Measurements from ENCODE around the gene ADCYAP1R1. TPM values are rescaled to one million over a fixed set of nuclear protein-coding genes. Genes with fewer than 3 reads are reported as not detected.

Gene ADCYAP1R1
- total RNA-seq, 1 experiment from 2014 or later, result not detected

- no peak for DNase-seq (ENCODE audit: low read depth)
These were observed 32.1 kb downstream of the ADCYAP1R1 start for GRCh38 chr7:31084226-31084625.

GRCh38 chr7:31087351-31087750 lies 35.2 kb downstream of the ADCYAP1R1 start:
- DNase-seq (ENCODE audit: low read depth), result no peak

GRCh38 chr7:31091924-31092434 lies 39.9 kb downstream of the ADCYAP1R1 start:
- DNase-seq (ENCODE audit: low read depth), result no peak

GRCh38 chr7:31092606-31093005 lies 40.5 kb downstream of the ADCYAP1R1 start:
- DNase-seq (ENCODE audit: low read depth), result no peak

- DNase-seq (ENCODE audit: low read depth), result no peak
These were observed 41.2 kb downstream of the ADCYAP1R1 start for GRCh38 chr7:31093282-31093681.

- DNase-seq (ENCODE audit: low read depth), result no peak
These were observed 42.2 kb downstream of the ADCYAP1R1 start for GRCh38 chr7:31094271-31094670.

- DNase-seq (ENCODE audit: low read depth), result no peak
These were observed 43.4 kb downstream of the ADCYAP1R1 start for GRCh38 chr7:31095286-31096197.

- DNase-seq (ENCODE audit: low read depth), result no peak
These were observed 44.2 kb downstream of the ADCYAP1R1 start for GRCh38 chr7:31096198-31096876.

GRCh38 chr7:31096877-31097258 lies 44.8 kb downstream of the ADCYAP1R1 start:
- DNase-seq (ENCODE audit: low read depth), result no peak

GRCh38 chr7:31098642-31099360 lies 46.7 kb downstream of the ADCYAP1R1 start:
- no peak for DNase-seq (ENCODE audit: low read depth)

GRCh38 chr7:31099451-31100444 lies 47.6 kb downstream of the ADCYAP1R1 start:
- DNase-seq (ENCODE audit: low read depth), result no peak

GRCh38 chr7:31100445-31100844 lies 48.3 kb downstream of the ADCYAP1R1 start:
- peak; percentile 62 for DNase-seq (ENCODE audit: low read depth)

GRCh38 chr7:31100871-31101270 lies 48.8 kb downstream of the ADCYAP1R1 start:
- no peak for DNase-seq (ENCODE audit: low read depth)

GRCh38 chr7:31101544-31101943 lies 49.4 kb downstream of the ADCYAP1R1 start:
- no peak for DNase-seq (ENCODE audit: low read depth)

- no peak for DNase-seq (ENCODE audit: low read depth)
These were observed 50.3 kb downstream of the ADCYAP1R1 start for GRCh38 chr7:31102151-31102972.

GRCh38 chr7:31102973-31103850 lies 51.1 kb downstream of the ADCYAP1R1 start:
- DNase-seq (ENCODE audit: low read depth), result no peak

GRCh38 chr7:31104361-31105255 lies 52.5 kb downstream of the ADCYAP1R1 start:
- DNase-seq (ENCODE audit: low read depth), result no peak
